T-cell (primary cell): Measurements from ENCODE around the gene ZNF175. TPM values are rescaled to one million over a fixed set of nuclear protein-coding genes. Genes with fewer than 3 reads are reported as not detected.
A peak's percentile ranks its signal among the peaks of the same experiment; 100 is the strongest.

ENCODE experiments used
- ATAC-seq, 4 experiments: fragments of 200-7000 bp in 3 of 4; fragments of 150-1000 bp in 1 of 4; cut with Tn5 transposase; replicated peaks in 1 of 4; 1 replicate in 3 of 4; 2 replicates in 1 of 4; pipeline ENCODE4 v1.10.0; 2021; ENCODE audit warnings: moderate library complexity in 3 of 4, mild to moderate bottlenecking in 2 of 4, moderate number of reproducible peaks in 1 of 4
- CTCF ChIA-PET, 2 donors: fragments of 300-600 bp; sonication (Branson Sonifier 250); formaldehyde crosslinking; loops; one replicate each; lab custom pipeline; 2022; ENCODE audit warnings: antibody characterized with exemption in 2 of 2; lab: Charles Lee
- POLR2A ChIA-PET, 2 donors: fragments of 300-600 bp; sonication (Branson Sonifier 250); formaldehyde crosslinking; loops; one replicate each; lab custom pipeline; 2022; ENCODE audit warnings: antibody characterized with exemption in 2 of 2; lab: Charles Lee
- DNase-seq, 35 experiments: peaks; one replicate each; pipeline versions ENCODE4 v3.0.0 to v3.0.0-alpha.2; 2013 to 2023
- H3K27ac ChIP-seq: one replicate; pipeline ENCODE4 v1.5.1; 2013; ENCODE audit warnings: low read length
- H3K27me3 ChIP-seq, 2 experiments: replicated peaks in 1 of 2; 1 replicate in 1 of 2; 2 replicates in 1 of 2; pipeline versions ENCODE4 v1.6.1 to v1.7.0; 2013; ENCODE audit warnings: low read length in 1 of 2, mixed read lengths in 1 of 2; ENCODE audit not compliant: control insufficient read depth in 2 of 2, insufficient read depth in 2 of 2; ENCODE audit errors: extremely low read depth in 1 of 2
- H3K36me3 ChIP-seq, 2 donors: 1 replicate in 1 of 2; 2 replicates in 1 of 2; pipeline versions ENCODE4 v1.6.1 to v1.7.0; 2013; ENCODE audit warnings: low read length in 1 of 2; ENCODE audit not compliant: control insufficient read depth in 2 of 2, insufficient read depth in 1 of 2; ENCODE audit errors: extremely low read depth in 1 of 2
- H3K4me1 ChIP-seq, 2 experiments: 1 replicate in 1 of 2; 2 replicates in 1 of 2; pipeline versions ENCODE4 v1.6.1 to v1.7.0; 2013; ENCODE audit warnings: low read length in 2 of 2, mixed read lengths in 1 of 2; ENCODE audit not compliant: insufficient read depth in 2 of 2, control insufficient read depth in 1 of 2; ENCODE audit errors: extremely low read depth in 1 of 2
- H3K4me3 ChIP-seq, 2 donors: 1 replicate in 1 of 2; 2 replicates in 1 of 2; pipeline versions ENCODE4 v1.5.1 to v1.7.0; 2013; ENCODE audit warnings: mild to moderate bottlenecking in 2 of 2, low read length in 1 of 2, moderate library complexity in 1 of 2; ENCODE audit not compliant: control insufficient read depth in 1 of 2; ENCODE audit errors: extremely low read depth in 1 of 2
- H3K9me3 ChIP-seq: 2 replicates; pipeline ENCODE4 v1.7.0; 2013
- H3K27ac Mint-ChIP-seq, 2 donors: one replicate each; pipeline ENCODE4 v1.8.0; 2020 to 2021; ENCODE audit warnings: mild to moderate bottlenecking in 2 of 2, mixed read lengths in 2 of 2
- H3K27me3 Mint-ChIP-seq, 2 donors: one replicate each; pipeline ENCODE4 v1.8.0; 2021 to 2022; ENCODE audit warnings: mixed read lengths in 2 of 2
- H3K36me3 Mint-ChIP-seq: one replicate; pipeline ENCODE4 v1.8.0; 2021; ENCODE audit warnings: mixed read lengths
- H3K4me1 Mint-ChIP-seq, 3 donors: one replicate each; pipeline ENCODE4 v1.8.0; 2020 to 2022; ENCODE audit warnings: mixed read lengths in 3 of 3, mild to moderate bottlenecking in 1 of 3
- H3K4me3 Mint-ChIP-seq, 3 donors: one replicate each; pipeline ENCODE4 v1.8.0; 2020 to 2022; ENCODE audit warnings: mild to moderate bottlenecking in 3 of 3, mixed read lengths in 3 of 3, moderate library complexity in 3 of 3
- H3K9me3 Mint-ChIP-seq, 3 donors: one replicate each; pipeline ENCODE4 v1.8.0; 2020 to 2022; ENCODE audit warnings: mixed read lengths in 3 of 3
- WGBS: methylation state at CpG from one replicate; pipeline ENCODE4 v1.1.5; 2013; ENCODE audit warnings: missing lambda C conversion rate; ENCODE audit not compliant: insufficient coverage; 5-methylcytosine and 5-hydroxymethylcytosine counted together
- total RNA-seq, 35 experiments: library from RNA in 6 of 35; stranded (reverse) in 6 of 35; fragments of 120-200 nt in 1 of 35; gene quantifications; one replicate each; pipeline versions ENCODE4 v1.2.1 to v1.2.4 and lab custom pipeline; 2013 to 2026

Gene ZNF175
- total RNA-seq, 5 donors from 2014 or later (not counting 1 experiment from before 2014, with no cell fraction given): 6.7 to 16.8 (median 12.3) TPM

DNA sequence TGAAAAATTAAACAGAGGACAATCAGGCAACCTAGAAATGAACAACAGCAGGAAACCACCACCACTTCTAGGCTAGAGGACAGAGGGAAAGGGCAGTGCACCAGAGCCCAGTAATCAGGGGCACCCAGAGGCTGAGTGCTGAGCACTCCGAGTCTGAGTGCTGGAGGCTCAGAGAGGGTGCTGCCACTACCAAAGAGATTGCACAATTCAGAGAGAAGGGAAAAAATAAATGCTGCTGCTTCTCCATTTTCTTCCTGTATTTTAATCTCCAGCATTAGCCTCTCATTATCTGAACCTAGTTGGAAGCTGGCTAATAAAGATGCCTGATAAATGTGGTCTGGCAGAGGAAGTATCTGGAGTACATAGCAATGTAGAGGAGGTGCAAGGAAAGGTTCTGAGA lies 11.8 kb upstream of the ZNF175 start:
- ChIA-PET POLR2A (no interaction called here), CTCF (no interaction called here)
- peaks cover 66 to 75% of the 10 kb centered on the region in 2 donors for H3K27me3 Mint-ChIP-seq
- no peaks in the 10 kb centered on the region for H3K36me3 ChIP-seq
- no peaks in the 10 kb centered on the region for H3K9me3 ChIP-seq
- no peaks in the 10 kb centered on the region for H3K36me3 Mint-ChIP-seq
- H3K4me3 ChIP-seq: no peak overlapping the region
- no peak overlapping the region for H3K4me3 Mint-ChIP-seq
- no CpG with 5 or more reads among the region's 1 CpG for WGBS
- H3K27ac ChIP-seq: no peak overlapping the region
- H3K27me3 ChIP-seq: peaks cover 5 to 18% of the 10 kb centered on the region in 2 experiments
- ATAC-seq (no peak), DNase-seq (no peak)
- H3K9me3 Mint-ChIP-seq: peaks cover 0 to 4% (median 3%) of the 10 kb centered on the region in 3 donors
- H3K4me1 ChIP-seq: no peaks in the 10 kb centered on the region
- H3K27ac Mint-ChIP-seq: no peak overlapping the region
- no peaks in the 10 kb centered on the region for H3K4me1 Mint-ChIP-seq

DNA sequence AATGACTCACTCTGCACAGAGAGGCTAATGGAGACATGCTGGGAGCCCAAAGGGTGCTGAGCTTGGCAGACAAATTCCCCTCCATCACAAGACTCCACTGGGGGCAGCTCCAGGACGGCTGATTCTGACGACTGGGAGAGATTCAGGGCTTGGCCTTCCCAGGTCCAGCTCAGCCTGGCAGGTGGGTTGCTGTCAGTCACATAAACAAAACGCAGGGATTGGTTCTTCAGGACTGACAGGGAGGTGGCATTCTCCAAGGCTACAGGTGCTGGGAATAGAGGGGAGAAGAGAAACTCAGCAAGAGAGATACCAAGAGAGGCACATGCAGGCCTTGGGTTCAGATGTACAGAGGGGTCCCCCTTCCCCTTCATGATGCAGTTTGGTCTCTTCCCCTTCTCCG lies 10.7 kb upstream of the ZNF175 start:
- POLR2A ChIA-PET: interaction anchor here in 1 of 2 donors (0.6 kb wide), 2 partner anchors 19 to 159 kb away, joined by 4 to 6 read pairs; no protein-coding TSS in a partner anchor
- no peak overlapping the region for H3K4me3 ChIP-seq
- H3K36me3 Mint-ChIP-seq: no peaks in the 10 kb centered on the region
- H3K4me1 ChIP-seq: no peaks in the 10 kb centered on the region
- no peak overlapping the region for H3K4me3 Mint-ChIP-seq
- H3K36me3 ChIP-seq: no peaks in the 10 kb centered on the region
- H3K27ac ChIP-seq: no peak overlapping the region
- CTCF ChIA-PET: no interaction called here
- H3K9me3 ChIP-seq: no peaks in the 10 kb centered on the region
- H3K9me3 Mint-ChIP-seq: peaks cover 0 to 3% (median 0%) of the 10 kb centered on the region in 3 donors
- no peaks in the 10 kb centered on the region for H3K4me1 Mint-ChIP-seq
- H3K27me3 ChIP-seq: peaks cover 5 to 29% of the 10 kb centered on the region in 2 experiments
- DNase-seq: no peak
- H3K27ac Mint-ChIP-seq: no peak overlapping the region
- WGBS: 10% methylated on average over 2 of the region's 4 CpGs
- ATAC-seq: no peak
- H3K27me3 Mint-ChIP-seq: peaks cover 69 to 74% of the 10 kb centered on the region in 2 donors

DNA sequence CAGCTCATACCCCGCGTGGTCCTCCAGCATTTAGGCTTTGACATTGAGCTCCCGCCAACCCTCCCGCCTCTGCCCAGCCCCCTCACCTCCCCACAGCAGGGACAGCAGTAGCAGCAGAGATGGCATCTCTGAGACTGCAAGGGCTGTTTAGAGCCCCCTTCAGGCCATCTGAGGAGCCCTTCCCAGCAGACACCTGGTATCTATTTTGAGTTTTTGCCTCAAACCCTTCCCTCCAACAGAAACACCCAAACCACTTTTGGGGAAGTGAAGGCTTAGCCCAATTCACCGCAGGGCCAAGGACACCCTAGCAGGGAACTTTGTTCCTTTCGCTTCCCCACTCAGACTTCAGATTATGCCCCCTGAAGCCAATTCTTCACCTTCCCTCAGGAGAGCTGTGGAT lies 6.3 kb upstream of the ZNF175 start:
- Mint-ChIP-seq H3K36me3 (no peaks in the 10 kb centered on the region), H3K27ac (no peak overlapping the region), H3K27me3 (peaks cover 57 to 65% of the 10 kb centered on the region in 2 donors), H3K4me3 (no peak overlapping the region), H3K4me1 (no peaks in the 10 kb centered on the region), H3K9me3 (no peaks in the 10 kb centered on the region)
- Histone ChIP-seq H3K4me3 (no peak overlapping the region), H3K27me3 (peaks cover 9 to 29% of the 10 kb centered on the region in 2 experiments), H3K9me3 (no peaks in the 10 kb centered on the region), H3K27ac (no peak overlapping the region), H3K4me1 (no peaks in the 10 kb centered on the region), H3K36me3 (no peaks in the 10 kb centered on the region)
- POLR2A ChIA-PET: no interaction called here
- no peak for ATAC-seq
- peak in 1 of 35 experiments; percentile 27 for DNase-seq
- CTCF ChIA-PET: no interaction called here
- WGBS: 50% methylated on average over 2 of the region's 6 CpGs

DNA sequence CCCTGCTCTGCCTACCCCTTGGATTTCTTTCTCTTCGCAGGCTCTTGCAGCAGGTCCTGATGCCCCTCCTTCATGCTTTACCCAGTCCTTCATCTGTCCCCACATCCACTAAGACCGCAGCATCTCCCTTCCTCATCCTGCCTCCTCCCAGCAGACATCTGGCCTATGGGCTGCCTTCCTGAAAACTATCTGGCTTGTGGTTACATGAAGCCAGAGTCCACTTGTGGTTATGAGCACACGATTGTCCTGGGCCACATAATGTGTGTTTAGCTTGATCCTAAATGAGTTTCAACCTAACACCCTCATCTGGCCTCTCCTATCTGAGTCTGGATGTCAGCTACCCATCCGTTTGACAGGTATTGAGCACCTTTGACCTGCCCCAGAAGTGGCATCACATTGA lies 5.5 kb upstream of the ZNF175 start:
- POLR2A ChIA-PET: no interaction called here
- DNase-seq (no peak), ATAC-seq (no peak)
- Histone ChIP-seq H3K4me3 (no peak overlapping the region), H3K4me1 (peaks cover 0 to 3% of the 10 kb centered on the region in 2 experiments), H3K36me3 (no peaks in the 10 kb centered on the region), H3K9me3 (no peaks in the 10 kb centered on the region), H3K27me3 (peaks cover 9 to 23% of the 10 kb centered on the region in 2 experiments), H3K27ac (no peak overlapping the region)
- peaks cover 51 to 58% of the 10 kb centered on the region in 2 donors for H3K27me3 Mint-ChIP-seq
- no peaks in the 10 kb centered on the region for H3K36me3 Mint-ChIP-seq
- no peak overlapping the region for H3K27ac Mint-ChIP-seq
- peaks cover 2 to 4% (median 4%) of the 10 kb centered on the region in 3 donors for H3K4me1 Mint-ChIP-seq
- WGBS: 43% methylated on average over 3 of the region's 4 CpGs
- H3K9me3 Mint-ChIP-seq: no peaks in the 10 kb centered on the region
- no peak overlapping the region for H3K4me3 Mint-ChIP-seq
- CTCF ChIA-PET: no interaction called here

DNA sequence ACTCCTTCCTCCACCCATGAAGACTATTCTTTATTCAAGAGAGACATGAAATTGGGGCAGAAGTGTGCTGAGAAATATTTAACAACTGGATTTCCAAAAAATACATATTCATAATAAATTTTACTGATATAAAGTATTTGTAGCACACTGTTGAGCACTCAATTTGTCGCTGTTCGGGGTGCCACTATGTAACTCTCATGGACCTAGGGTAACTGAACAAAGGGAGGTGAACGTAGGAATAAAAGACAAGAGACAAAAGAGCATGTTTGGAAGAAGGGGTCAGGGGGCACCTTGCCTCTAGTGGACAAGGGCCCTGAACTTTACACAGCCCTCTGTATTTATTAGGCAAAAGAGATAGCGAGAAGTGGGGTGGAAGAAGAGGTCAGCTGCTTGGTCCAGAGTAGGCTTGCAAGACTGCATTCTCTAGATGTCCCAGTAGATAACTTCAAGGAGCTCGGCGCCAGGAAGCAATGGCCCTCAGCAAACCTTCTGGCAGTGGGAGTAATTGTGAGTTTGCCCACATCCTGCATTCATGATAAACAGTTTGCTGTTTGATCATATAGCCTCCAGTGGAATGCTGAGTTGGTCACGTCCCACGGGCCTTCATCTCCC lies 4.5 kb upstream of the ZNF175 start:
- Mint-ChIP-seq H3K9me3 (no peaks in the 10 kb centered on the region), H3K4me3 (no peak overlapping the region), H3K36me3 (no peaks in the 10 kb centered on the region), H3K4me1 (peaks cover 10 to 14% (median 13%) of the 10 kb centered on the region in 3 donors), H3K27ac (no peak overlapping the region), H3K27me3 (peaks cover 41 to 49% of the 10 kb centered on the region in 2 donors)
- CTCF ChIA-PET: no interaction called here
- H3K4me1 ChIP-seq: peaks cover 5 to 8% of the 10 kb centered on the region in 2 experiments
- 75% methylated on average over 3 of the region's 8 CpGs for WGBS
- H3K9me3 ChIP-seq: no peaks in the 10 kb centered on the region
- ATAC-seq (no peak), DNase-seq (no peak)
- peaks cover 7 to 23% of the 10 kb centered on the region in 2 experiments for H3K27me3 ChIP-seq
- no peaks in the 10 kb centered on the region for H3K36me3 ChIP-seq
- H3K4me3 ChIP-seq: no peak overlapping the region
- POLR2A ChIA-PET: no interaction called here
- no peak overlapping the region for H3K27ac ChIP-seq

DNA sequence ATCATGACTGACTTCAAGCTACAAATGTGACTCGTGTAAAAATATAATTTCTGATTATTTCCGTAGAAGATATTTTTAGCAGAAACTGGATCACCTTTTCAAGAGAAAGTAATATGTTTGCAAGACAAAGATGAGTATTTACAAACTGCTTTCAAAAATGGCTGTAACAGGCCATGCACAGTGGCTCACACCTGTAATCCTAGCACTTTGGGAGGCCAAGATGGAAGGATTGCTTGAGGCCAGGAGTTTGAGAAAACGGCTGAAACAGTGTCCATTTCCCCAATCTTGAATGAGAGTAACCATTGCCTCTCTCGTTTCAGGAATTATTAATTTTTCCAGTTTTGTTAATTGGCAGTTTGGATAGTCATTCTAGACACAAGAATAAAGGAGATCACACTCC lies 3.5 kb upstream of the ZNF175 start:
- Histone ChIP-seq H3K4me1 (peaks cover 5 to 16% of the 10 kb centered on the region in 2 experiments), H3K27me3 (peaks cover 6 to 23% of the 10 kb centered on the region in 2 experiments), H3K9me3 (no peaks in the 10 kb centered on the region), H3K4me3 (no peak overlapping the region), H3K36me3 (no peaks in the 10 kb centered on the region), H3K27ac (no peak overlapping the region)
- H3K4me3 Mint-ChIP-seq: no peak overlapping the region
- no peaks in the 10 kb centered on the region for H3K9me3 Mint-ChIP-seq
- no peak for ATAC-seq
- no peak overlapping the region for H3K27ac Mint-ChIP-seq
- no peak for DNase-seq
- POLR2A ChIA-PET: no interaction called here
- peaks cover 20 to 24% (median 23%) of the 10 kb centered on the region in 3 donors for H3K4me1 Mint-ChIP-seq
- WGBS: 80% methylated on average over 1 of the region's 4 CpGs
- CTCF ChIA-PET: no interaction called here
- H3K36me3 Mint-ChIP-seq: peaks cover 4% of the 10 kb centered on the region
- H3K27me3 Mint-ChIP-seq: peaks cover 35 to 44% of the 10 kb centered on the region in 2 donors
